ENCODE measurements around the gene COX4I2. TPM values are rescaled to one million over a fixed set of nuclear protein-coding genes. Genes with fewer than 3 reads are reported as not detected.

COX4I2 gene
- total RNA-seq, 2 donors from 2014 or later: 6.8 to 9.0 TPM

DNA sequence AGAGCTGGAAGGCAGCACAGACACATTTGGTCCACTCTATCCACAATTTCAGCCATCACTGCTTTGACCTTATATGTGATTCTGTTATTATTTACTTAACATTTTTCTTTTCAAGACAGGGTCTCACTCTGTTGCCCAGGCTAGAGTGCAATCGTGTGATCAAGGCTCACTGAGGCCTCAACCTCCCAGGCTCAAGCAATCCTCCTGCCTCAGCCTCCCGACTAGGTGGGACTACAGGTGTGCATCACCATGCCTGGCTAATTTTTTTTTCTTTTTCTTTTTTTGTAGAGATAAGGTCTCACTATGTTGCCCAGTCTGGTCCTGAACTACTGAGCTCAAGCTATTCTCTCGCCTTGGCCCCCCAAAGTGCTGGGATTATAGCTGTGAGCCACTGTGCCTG, 44.6 kb downstream of the COX4I2 start:
- TF ChIP-seq, protein P1, sequence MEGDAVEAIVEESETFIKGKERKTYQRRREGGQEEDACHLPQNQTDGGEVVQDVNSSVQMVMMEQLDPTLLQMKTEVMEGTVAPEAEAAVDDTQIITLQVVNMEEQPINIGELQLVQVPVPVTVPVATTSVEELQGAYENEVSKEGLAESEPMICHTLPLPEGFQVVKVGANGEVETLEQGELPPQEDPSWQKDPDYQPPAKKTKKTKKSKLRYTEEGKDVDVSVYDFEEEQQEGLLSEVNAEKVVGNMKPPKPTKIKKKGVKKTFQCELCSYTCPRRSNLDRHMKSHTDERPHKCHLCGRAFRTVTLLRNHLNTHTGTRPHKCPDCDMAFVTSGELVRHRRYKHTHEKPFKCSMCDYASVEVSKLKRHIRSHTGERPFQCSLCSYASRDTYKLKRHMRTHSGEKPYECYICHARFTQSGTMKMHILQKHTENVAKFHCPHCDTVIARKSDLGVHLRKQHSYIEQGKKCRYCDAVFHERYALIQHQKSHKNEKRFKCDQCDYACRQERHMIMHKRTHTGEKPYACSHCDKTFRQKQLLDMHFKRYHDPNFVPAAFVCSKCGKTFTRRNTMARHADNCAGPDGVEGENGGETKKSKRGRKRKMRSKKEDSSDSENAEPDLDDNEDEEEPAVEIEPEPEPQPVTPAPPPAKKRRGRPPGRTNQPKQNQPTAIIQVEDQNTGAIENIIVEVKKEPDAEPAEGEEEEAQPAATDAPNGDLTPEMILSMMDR (IDR thresholded peaks at IDR 0.05): no peak
- DNase-seq (ENCODE audit: low spot score): no peak
- H3K4me3 ChIP-seq: no peak overlapping the region
- H3K27me3 ChIP-seq: no peaks in the 10 kb centered on the region
- H3K4me1 ChIP-seq: peaks cover 0 to 92% of the 10 kb centered on the region in 2 donors
- H3K9me3 ChIP-seq: no peaks in the 10 kb centered on the region
- peaks cover 22% of the 10 kb centered on the region for H3K36me3 ChIP-seq
- H3K27ac ChIP-seq: no peak overlapping the region

DNA sequence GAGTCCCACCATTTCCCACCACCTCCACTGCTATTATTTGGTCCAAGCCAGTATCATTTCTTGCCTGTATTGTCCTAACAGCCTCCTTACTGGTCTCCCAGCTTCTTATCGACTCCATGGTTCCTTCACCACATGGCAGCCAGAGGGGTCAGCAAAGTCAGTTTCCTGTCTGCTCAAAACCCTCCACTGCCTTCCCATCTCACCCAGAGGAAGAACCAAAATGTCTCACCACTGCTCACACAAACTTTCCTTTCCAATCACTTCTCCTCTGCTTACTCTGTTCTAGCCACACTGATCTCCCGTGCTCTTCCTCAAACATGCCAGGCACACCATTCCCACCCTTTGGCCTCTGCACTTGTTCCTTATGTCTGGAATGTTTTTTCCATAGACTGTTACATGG, 45.2 kb downstream of the COX4I2 start:
- H3K36me3 ChIP-seq: peaks cover 22% of the 10 kb centered on the region
- H3K4me1 ChIP-seq: peaks cover 0 to 86% of the 10 kb centered on the region in 2 donors
- DNase-seq (ENCODE audit: low spot score): no peak
- no peaks in the 10 kb centered on the region for H3K27me3 ChIP-seq
- TF ChIP-seq, protein P1 (IDR thresholded peaks at IDR 0.05): no peak
- H3K4me3 ChIP-seq: no peak overlapping the region
- no peaks in the 10 kb centered on the region for H3K9me3 ChIP-seq
- no peak overlapping the region for H3K27ac ChIP-seq

DNA sequence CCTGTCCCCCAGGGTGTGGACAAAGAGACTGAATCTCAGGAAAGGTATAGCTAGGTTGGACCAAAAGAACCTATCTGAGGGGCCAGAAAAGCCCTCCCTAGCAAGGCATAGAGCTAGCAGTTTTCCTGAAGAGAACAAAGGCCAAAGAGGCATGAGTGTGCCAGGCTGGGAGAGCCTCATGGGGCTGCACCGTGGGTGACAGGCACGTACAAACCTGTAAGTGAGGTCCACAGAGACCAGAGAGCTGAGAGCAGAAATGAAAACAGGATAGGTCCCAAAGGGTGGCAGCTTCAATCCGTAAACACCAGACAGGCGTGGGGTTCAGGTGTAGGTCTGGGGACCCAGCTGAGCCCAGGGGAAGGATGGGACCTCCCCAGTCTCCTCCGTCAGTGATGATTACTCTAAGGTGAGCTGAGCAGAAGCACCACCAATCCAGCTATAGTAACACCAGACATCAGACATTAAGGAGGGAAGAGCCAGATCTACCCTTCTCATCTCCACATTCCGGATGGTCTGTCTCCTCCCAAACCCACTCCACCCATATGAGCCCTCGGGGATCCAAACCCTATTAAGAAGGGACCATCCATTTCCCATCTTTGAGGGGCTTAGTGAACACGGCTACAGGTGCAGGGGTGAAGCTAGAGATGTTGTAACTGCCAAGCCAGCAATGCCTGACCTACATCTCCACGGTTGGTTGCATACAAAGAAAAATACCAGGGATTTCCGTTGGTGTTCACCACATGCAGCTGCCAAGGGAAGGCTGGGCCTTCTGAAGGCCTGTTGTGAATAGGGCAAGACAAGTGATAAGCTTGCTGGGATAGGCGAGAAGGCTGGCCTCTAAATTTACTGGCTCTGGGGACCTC, 46.7 kb downstream of the COX4I2 start:
- H3K4me3 ChIP-seq: no peak overlapping the region
- TF ChIP-seq, protein P1 (IDR thresholded peaks at IDR 0.05): no peak
- H3K27ac ChIP-seq: peak overlapping the region in 1 of 2 donors; percentile 0
- no peaks in the 10 kb centered on the region for H3K27me3 ChIP-seq
- H3K9me3 ChIP-seq: no peaks in the 10 kb centered on the region
- no peak for DNase-seq (ENCODE audit: low spot score)
- H3K36me3 ChIP-seq: peaks cover 23% of the 10 kb centered on the region
- H3K4me1 ChIP-seq: peaks cover 0 to 73% of the 10 kb centered on the region in 2 donors

DNA sequence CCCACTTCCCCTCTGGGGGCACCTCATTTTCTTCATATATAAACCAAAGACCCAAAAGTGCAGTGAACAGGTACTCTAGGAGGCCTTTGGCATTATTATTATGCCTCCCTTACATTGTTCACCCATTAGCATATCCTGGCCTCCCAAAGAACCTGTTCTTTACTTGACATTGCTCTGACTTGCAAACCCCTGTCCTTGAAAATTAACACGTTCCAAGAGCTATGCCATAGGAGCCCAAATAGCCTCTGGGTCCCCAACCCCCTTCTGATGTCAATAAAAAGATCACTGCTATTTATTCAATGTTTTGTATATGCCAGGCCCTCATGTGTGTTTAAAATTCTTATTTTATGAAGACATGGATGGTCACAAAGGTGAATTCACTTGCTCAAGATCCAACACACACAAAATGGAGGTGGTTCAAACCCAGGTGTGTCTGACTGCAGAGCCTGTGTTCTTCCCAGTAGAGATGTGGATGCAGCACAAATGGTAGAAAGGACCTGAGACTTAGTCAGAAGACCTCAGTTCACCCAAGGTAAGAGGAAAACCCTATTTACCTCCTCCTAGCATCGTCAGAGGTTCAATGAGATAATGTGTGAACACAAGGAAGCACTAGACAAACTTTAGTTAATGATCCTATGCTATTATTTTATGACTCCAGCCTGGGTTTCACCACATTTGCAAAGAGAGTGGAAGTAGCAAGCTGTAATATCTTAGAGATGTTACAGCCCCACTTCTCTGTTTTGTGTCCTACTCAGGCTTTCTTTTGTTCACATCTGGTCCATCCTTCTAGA, 48.3 kb downstream of the COX4I2 start:
- H3K27me3 ChIP-seq: no peaks in the 10 kb centered on the region

DNA sequence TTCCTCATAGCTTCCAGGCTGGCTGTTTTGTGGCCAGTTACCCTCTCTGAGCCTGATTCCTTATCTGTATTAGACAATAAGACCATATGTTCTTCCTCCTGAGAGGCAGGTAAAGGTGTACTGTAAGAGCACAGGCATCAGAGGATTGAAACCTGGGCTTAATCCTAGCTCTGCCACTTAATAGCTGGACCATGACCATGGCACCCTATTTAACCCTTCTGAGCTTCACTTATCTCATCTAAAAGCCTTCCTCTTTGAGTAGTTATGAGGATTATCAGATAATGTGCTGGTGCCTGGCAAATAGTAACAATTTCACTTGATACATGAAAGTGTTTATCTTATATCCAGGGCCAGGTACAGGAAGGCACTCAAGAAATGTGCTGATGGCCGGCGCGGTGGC, 50.1 kb downstream of the COX4I2 start:
- peaks cover 0 to 53% of the 10 kb centered on the region in 2 donors for H3K4me1 ChIP-seq
- no peaks in the 10 kb centered on the region for H3K27me3 ChIP-seq
- H3K27ac ChIP-seq: no peak overlapping the region
- peaks cover 17% of the 10 kb centered on the region for H3K36me3 ChIP-seq
- no peak overlapping the region for H3K4me3 ChIP-seq
- no peaks in the 10 kb centered on the region for H3K9me3 ChIP-seq
- TF ChIP-seq, protein P1 (IDR thresholded peaks at IDR 0.05): no peak
- DNase-seq (ENCODE audit: low spot score): no peak

More for the DNA sequence above, 48.3 kb downstream of the COX4I2 start:
- H3K36me3 ChIP-seq: peaks cover 19% of the 10 kb centered on the region
- DNase-seq (ENCODE audit: low spot score): no peak
- peaks cover 0 to 70% of the 10 kb centered on the region in 2 donors for H3K4me1 ChIP-seq
- H3K4me3 ChIP-seq: no peak overlapping the region
- H3K9me3 ChIP-seq: no peaks in the 10 kb centered on the region
- TF ChIP-seq, protein P1 (IDR thresholded peaks at IDR 0.05): no peak
- H3K27ac ChIP-seq: no peak overlapping the region
